Right atrium auricular region (tissue), 2 donors: ENCODE measurements around the gene ERC2. TPM values are rescaled to one million over a fixed set of nuclear protein-coding genes. Genes with fewer than 3 reads are reported as not detected.

ENCODE experiments used
- DNase-seq: peaks from one replicate; pipeline ENCODE4 v3.0.0-alpha.2; 2019; ENCODE audit warnings: low spot score
- H3K27ac ChIP-seq, 2 donors: fragments of 200-600 bp; sonication (generic); 1 replicate in 1 of 2; 2 replicates in 1 of 2; pipeline ENCODE4 v1.5.1; 2016 to 2019
- H3K27me3 ChIP-seq, 2 donors: fragments of 200-600 bp; sonication (generic); one replicate each; pipeline versions ENCODE4 v1.5.1 to v1.6.0; 2017 to 2019
- H3K36me3 ChIP-seq: fragments of 200-600 bp; sonication (generic); one replicate; pipeline ENCODE4 v1.5.1; 2016
- H3K4me1 ChIP-seq, 2 donors: fragments of 200-600 bp; sonication (generic); one replicate each; pipeline versions ENCODE4 v1.5.1 to v1.6.0; 2017 to 2019
- H3K4me3 ChIP-seq, 2 donors: fragments of 200-600 bp; sonication (generic); 1 replicate in 1 of 2; 2 replicates in 1 of 2; pipeline ENCODE4 v1.5.1; 2017 to 2019; ENCODE audit warnings: mild to moderate bottlenecking in 1 of 2, moderate library complexity in 1 of 2
- H3K9me3 ChIP-seq, 2 donors: fragments of 200-600 bp; sonication (generic); one replicate each; pipeline ENCODE4 v1.5.1; 2019
- CTCF ChIP-seq, 2 donors: fragments of 200-600 bp; sonication (generic); IDR thresholded peaks; one replicate each; pipeline ENCODE4 v1.5.1; 2019; ENCODE audit warnings: antibody characterized with exemption in 2 of 2
- total RNA-seq, 2 donors: library from RNA; depleted of rRNA; stranded (reverse); fragments of >200 nt; gene quantifications; one replicate each; pipeline ENCODE4 v1.1.0, GENCODE V29; 2016

The ERC2 gene
- total RNA-seq, 2 donors from 2014 or later: 2.9 to 4.0 TPM

GRCh38 chr3:56003129-56003528, 465.1 kb downstream of the ERC2 start:
- H3K27ac ChIP-seq: no peak overlapping the region
- no peaks in the 10 kb centered on the region for H3K4me1 ChIP-seq
- no peaks in the 10 kb centered on the region for H3K27me3 ChIP-seq
- TF ChIP-seq CTCF (IDR thresholded peaks at IDR 0.05): no peak
- H3K9me3 ChIP-seq: no peaks in the 10 kb centered on the region
- no peak overlapping the region for H3K4me3 ChIP-seq
- no peaks in the 10 kb centered on the region for H3K36me3 ChIP-seq
- DNase-seq: no peak

GRCh38 chr3:56001991-56002390, 466.3 kb downstream of the ERC2 start:
- TF ChIP-seq CTCF (IDR thresholded peaks at IDR 0.05): no peak
- no peaks in the 10 kb centered on the region for H3K4me1 ChIP-seq
- DNase-seq: no peak

GRCh38 chr3:56001537-56001936, 466.7 kb downstream of the ERC2 start:
- no peak overlapping the region for H3K27ac ChIP-seq
- no peak for DNase-seq

More at GRCh38 chr3:56001991-56002390, 466.3 kb downstream of the ERC2 start:
- Histone ChIP-seq H3K36me3 (no peaks in the 10 kb centered on the region), H3K9me3 (no peaks in the 10 kb centered on the region), H3K27me3 (no peaks in the 10 kb centered on the region), H3K4me3 (no peak overlapping the region), H3K27ac (no peak overlapping the region)

GRCh38 chr3:55989366-55989765, 478.9 kb downstream of the ERC2 start:
- TF ChIP-seq CTCF (IDR thresholded peaks at IDR 0.05): no peak
- no peaks in the 10 kb centered on the region for H3K4me1 ChIP-seq
- no peaks in the 10 kb centered on the region for H3K27me3 ChIP-seq
- H3K9me3 ChIP-seq: no peaks in the 10 kb centered on the region
- no peak overlapping the region for H3K27ac ChIP-seq
- no peak overlapping the region for H3K4me3 ChIP-seq
- no peak for DNase-seq
- no peaks in the 10 kb centered on the region for H3K36me3 ChIP-seq

More at GRCh38 chr3:56001537-56001936, 466.7 kb downstream of the ERC2 start:
- H3K27me3 ChIP-seq: no peaks in the 10 kb centered on the region
- no peaks in the 10 kb centered on the region for H3K9me3 ChIP-seq
- no peaks in the 10 kb centered on the region for H3K4me1 ChIP-seq
- no peak overlapping the region for H3K4me3 ChIP-seq
- TF ChIP-seq CTCF (IDR thresholded peaks at IDR 0.05): no peak
- no peaks in the 10 kb centered on the region for H3K36me3 ChIP-seq

GRCh38 chr3:55988905-55989304, 479.4 kb downstream of the ERC2 start:
- Histone ChIP-seq H3K27ac (no peak overlapping the region), H3K27me3 (no peaks in the 10 kb centered on the region), H3K36me3 (no peaks in the 10 kb centered on the region), H3K4me3 (no peak overlapping the region), H3K4me1 (no peaks in the 10 kb centered on the region), H3K9me3 (no peaks in the 10 kb centered on the region)
- TF ChIP-seq CTCF (IDR thresholded peaks at IDR 0.05): no peak
- DNase-seq: no peak

GRCh38 chr3:55984626-55985025, 483.6 kb downstream of the ERC2 start:
- Histone ChIP-seq H3K27me3 (no peaks in the 10 kb centered on the region), H3K27ac (no peak overlapping the region), H3K4me1 (no peaks in the 10 kb centered on the region), H3K4me3 (no peak overlapping the region), H3K36me3 (no peaks in the 10 kb centered on the region), H3K9me3 (no peaks in the 10 kb centered on the region)
- DNase-seq: no peak
- no peak for TF ChIP-seq CTCF (IDR thresholded peaks at IDR 0.05)
